ENCODE data around the gene NLN.

- no peak for TF ChIP-seq POLR2AphosphoS5 (IDR thresholded peaks at IDR 0.05)
- TF ChIP-seq CTCF (IDR thresholded peaks at IDR 0.05), result no peak
Measured at GRCh38 chr5:65811004-65811403, 89.0 kb downstream of the NLN start.
